GM18498 (cell line): Measurements from ENCODE around the gene TMTC3.
"Not testable (repeated sequence)": the region's sequence is repeated elsewhere in the genome, so short reads cannot be mapped to it uniquely, and the experiment has no call there.

Experiments used
- ATAC-seq: cut with Tn5 transposase; IDR thresholded peaks from one replicate; pipeline ENCODE4 v1.9.1; 2021; ENCODE audit warnings: mild to moderate bottlenecking, moderate library complexity; ENCODE audit not compliant: unreplicated experiment

TMTC3 gene

DNA sequence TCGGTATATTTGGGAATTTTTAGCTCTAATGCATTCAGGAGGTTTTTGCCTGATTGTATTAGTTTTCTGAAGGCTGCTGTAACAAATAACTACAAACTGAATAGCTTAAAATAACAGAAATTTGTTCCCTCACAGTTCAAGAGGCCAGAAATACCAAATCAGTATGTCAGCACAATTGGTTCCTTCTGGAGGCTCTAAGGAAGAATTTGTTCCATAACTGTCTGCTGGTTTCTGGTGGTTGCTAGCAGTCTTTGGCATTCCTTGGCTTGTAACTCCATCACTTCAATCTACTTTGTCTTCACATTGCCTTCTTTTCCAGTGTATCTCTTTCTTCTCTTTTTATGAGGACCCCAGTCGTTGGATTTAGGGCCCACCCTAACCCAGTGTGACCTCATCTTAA, 21.3 kb downstream of the TMTC3 start:
- no peak for ATAC-seq

DNA sequence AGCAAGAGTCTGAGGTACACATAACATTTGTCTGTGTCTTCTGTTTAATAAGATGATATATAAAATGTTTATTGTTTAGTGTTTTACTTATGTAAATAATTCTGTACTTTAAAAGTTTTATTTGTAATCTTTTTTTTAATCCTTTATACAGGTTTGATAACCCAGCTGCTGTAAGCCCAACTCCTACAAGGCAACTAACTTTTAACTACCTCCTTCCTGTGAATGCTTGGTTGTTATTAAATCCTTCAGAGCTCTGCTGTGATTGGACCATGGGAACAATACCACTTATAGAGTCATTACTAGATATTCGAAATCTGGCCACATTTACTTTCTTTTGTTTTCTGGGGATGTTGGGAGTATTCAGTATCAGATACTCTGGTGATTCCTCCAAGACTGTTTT, 24.1 kb downstream of the TMTC3 start:
- ATAC-seq, result no peak

DNA sequence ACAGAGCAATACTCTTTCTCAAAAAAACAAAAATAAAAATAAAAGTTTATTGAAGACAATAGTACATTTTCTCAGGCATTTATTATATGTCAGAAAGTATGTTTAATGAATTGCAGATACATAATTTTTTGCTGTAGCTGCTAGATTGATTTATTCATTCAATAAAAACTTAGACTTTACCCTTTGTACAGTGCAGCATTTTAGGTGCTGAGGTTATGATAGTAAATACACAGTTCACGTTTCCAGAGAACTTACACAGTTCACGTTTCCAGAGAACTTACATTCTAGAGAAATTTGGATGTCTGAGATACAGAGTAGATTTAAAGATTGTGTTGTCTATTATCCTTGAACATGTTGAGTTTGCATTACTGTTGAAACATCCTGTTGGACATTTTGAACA, 25.3 kb downstream of the TMTC3 start:
- ATAC-seq, result no peak

DNA sequence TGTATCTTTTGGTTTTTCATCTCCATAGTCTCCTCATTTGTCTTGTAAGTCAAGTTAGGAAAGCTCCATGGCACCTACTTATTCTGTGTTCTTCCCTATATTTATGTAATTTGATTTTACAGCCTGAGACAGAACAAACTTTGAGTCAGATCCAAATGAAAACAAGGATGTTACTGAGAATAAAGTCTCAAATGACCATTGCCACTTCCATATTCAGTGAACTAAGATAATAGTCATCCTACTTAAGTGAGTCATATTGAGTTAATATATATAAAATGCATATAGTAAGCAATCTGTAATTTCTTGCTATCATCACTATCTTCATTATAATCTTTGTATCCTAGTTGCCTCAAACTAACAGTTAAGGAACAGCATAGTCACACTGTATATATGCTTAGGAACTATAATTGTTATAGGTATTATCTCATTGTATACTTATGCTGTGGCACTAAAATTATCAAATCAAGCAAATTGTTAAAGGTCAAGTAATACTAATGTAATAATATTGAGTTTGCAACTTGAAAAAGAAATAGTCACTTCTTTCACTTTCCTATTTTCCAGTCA, 30.8 kb downstream of the TMTC3 start:
- no peak for ATAC-seq

DNA sequence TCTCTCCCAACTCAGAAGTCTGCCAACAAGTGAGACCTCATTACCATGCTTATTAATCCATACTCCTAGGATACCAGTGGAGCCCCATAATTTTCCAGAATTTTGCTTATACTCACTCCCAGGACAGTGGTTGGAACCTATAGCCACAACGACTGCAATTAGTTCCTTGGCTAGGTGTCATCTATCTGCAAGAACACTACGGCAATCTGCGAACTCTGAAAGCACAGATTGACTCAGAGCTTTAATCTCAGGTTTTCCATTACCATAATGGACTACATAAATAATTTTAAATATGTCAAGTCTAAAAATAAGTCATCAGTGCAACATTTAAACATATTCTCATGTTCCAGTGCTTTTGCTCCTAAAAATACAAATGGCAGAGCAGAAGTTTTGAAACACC, 33.4 kb downstream of the TMTC3 start:
- no peak for ATAC-seq

DNA sequence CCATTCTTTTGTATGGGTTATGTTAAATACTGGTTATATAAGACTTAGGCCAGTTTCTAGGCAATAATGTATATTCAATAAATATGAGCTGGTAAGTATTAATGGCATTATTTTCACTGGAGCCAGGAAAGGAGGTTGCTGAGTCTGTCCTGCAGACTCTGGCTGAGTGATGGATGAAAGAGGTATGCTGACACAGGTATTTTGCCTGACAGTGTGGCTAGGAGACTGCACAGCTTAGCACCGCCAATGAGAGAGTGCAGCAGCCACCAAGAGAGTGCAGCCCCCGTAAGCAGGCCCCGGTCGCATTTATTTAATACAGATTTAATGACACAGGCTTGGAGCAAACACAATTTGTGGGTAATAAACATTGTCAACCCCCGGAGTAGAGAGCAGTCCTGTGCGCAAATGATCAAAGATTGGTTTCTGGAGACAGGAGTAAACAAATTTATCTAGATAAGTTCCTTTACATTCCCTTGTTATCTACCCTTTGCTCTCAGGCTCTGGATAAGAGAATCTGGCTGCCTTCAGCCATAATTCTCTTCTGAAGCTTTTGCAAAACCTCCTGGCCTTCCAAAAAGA, 37.4 kb downstream of the TMTC3 start:
- no peak for ATAC-seq

DNA sequence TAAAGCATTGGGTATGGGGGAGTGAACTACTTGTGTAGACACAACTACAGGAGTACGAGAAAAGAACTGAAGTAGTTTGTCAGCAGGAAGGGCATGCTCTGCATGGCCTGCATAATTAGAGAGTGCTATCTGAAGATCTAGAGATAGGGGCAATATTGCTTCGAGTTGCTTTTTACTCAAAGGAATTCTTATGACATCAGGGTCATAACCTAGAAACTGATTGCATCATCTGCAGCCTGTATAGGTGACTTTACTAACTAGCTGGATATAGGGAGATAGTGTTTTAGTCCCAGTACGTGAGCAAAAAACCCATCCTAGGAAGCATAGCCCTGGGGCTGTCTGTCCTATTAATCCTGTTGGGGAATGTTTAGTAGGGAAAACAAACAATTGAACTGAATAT, 39.8 kb downstream of the TMTC3 start:
- no peak for ATAC-seq

DNA sequence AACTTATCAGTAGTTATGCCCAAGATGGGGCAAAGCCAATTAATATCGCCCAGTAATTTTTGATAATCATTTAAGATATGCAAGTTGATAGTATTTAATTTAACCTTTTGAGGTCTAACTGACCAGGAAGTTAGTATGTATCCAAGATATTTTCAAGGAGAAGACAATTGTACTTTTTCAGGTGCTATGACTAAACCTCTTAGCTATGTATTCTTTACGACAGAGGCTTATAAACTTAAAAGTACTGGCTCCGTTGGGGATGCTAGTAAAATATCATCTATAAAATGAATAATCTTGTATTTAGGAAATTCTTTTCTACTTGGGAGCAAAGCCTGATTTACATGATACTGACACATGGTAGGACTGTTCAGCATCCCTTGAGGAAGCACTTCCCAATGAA, 40.3 kb downstream of the TMTC3 start:
- ATAC-seq, result no peak

DNA sequence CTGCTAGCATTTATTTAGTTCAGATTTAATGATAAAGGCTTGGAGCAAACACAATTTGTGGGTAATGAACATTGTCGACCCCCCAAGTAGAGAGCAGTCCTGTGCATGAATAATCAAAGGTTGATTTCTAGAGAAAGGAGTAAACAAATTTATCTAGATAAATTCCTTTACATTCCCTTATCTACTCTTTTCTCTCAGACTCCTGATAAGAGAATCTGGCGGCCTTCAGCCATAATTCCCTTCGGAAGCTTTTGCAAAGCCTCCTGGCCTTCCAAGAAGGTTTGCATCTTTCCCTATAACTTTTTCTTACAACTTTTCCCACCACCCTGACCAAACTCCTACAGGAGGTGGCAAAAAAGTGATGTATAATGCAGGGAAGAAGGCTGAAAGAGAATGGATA, 42.1 kb downstream of the TMTC3 start:
- no peak for ATAC-seq

DNA sequence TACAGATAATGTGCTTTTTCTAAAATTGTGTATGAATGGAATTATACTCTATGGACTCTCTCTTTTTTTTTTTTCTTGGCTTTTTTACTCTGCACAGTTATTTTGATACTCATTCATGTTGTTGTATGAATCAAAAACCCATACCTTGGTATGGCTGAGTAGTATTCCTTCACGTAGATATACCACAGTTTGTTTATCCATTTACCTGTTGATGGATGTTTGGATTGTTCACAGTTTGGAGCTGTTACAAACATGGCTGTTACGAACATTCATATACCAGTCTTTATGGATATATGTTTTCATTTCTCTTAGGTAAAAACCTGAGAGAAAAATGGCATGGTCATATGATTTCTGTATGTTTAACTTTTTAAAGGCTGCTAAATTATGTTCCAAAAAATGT, 43.2 kb downstream of the TMTC3 start:
- no peak for ATAC-seq

DNA sequence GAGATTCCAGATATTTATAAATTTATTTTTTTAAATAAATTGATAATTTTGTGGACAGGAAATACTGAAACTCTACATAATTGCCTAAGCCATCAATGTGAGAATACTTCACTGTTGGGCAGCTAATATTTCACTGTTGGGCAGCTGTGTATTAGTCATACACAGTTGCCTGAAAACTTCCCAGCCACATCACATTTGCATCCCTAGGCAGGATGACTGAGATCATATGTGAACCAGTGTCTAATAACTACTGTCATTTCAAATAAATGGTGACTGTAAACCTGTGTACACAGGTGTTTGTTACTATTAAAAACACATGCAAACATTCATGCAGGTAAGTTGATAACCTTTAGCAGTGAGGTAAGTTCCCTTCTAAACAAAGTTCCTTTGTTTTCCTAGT, 43.9 kb downstream of the TMTC3 start:
- ATAC-seq, result peak; percentile 79

DNA sequence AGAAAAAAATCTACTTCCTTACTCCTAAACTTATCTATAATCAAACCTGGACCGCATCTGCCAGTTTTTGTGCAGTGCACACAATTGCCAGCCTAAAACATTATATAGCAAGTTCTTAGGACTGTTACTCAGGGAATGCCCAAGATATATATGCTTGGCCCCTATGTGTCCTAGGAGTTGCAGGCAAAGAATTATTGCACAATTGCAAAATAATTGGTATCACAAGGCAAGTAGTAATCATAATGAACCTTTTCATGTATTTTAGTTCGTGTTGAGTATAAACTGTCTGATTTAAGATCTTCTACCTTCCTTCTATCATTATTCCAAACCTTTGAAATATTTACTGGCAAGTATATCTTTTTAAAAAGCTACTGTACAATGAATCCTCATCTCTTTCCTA, 45.5 kb downstream of the TMTC3 start:
- ATAC-seq, result no peak

DNA sequence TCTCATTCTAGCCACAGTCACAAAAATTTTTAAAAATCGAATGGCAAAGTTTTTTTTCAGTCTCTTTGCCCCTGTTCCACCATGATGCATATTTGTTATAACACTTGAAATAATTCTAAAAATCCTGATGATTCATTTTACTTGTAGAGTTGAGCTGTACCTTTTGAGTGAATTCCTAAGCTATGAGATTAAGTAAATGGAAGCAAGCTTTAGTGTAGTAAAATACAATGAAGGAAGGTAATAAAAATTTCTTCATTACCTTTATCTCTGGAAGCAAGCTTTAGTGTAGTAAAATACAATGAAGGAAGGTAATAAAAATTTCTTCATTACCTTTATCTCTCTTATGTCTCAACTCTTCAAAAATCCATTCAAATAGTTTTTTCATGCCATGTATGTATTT, 46.1 kb downstream of the TMTC3 start:
- ATAC-seq, result no peak

DNA sequence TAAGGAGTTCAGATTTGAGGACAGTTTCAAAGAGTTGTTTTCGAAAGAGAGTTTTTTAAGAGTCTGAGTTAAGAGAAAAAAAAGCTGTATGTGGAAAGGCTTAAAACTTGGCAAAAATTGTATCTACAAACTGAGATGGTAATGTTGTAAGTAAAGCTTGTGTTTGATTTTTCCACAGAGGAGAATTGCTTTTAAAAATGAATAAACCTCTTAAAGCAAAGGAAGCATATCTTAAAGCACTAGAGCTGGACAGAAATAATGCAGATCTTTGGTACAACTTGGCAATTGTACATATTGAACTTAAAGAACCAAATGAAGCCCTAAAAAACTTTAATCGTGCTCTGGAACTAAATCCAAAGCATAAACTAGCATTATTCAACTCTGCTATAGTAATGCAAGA, 50.3 kb downstream of the TMTC3 start:
- ATAC-seq, result no peak

DNA sequence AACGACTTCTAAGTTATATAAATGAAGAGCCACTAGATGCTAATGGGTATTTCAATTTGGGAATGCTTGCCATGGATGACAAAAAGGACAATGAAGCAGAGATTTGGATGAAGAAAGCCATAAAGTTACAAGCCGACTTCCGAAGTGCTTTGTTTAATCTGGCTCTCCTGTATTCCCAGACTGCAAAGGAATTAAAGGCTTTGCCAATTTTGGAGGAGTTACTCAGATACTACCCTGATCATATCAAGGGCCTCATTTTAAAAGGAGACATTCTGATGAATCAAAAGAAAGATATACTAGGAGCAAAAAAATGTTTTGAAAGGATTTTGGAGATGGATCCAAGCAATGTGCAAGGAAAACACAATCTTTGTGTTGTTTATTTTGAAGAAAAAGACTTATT, 52.8 kb downstream of the TMTC3 start:
- no peak for ATAC-seq

DNA sequence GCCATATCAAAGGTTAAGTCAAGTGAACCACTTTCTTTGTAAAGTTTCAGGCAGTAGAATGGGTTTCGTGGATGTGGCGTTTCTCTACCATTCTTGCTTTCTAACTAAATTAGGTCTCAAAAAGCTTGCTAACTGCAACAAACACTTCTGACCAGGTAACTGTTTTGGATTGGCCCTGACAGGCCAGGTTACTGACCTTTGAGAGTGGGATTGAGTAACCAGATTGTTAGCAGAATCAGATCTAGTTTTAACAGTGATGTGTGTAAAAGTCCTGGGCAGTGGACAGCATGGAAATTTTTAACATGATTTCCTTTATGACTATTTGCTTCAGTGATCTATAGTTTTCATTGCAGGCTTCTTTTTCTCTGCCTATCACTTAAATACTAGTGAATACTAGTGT, 57.9 kb downstream of the TMTC3 start:
- ATAC-seq, result no peak

DNA sequence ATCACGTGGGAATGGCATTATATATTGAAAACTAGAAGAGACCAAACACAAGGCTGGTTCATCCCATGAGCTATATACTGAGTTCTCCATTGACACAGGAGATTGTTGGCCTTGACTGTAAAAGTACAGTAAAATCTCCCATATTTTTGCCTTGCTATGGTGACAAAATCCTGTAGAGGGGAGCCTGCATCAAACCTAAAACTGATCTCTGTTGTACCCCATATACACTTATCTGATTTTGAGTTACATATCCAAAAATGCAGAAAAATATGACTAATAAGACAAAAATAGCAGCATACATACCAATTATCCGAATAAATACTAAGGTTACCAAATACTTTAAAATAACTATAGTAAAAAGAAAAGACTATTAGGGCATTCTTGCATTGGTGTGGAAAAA, 60.4 kb downstream of the TMTC3 start:
- ATAC-seq, result no peak

DNA sequence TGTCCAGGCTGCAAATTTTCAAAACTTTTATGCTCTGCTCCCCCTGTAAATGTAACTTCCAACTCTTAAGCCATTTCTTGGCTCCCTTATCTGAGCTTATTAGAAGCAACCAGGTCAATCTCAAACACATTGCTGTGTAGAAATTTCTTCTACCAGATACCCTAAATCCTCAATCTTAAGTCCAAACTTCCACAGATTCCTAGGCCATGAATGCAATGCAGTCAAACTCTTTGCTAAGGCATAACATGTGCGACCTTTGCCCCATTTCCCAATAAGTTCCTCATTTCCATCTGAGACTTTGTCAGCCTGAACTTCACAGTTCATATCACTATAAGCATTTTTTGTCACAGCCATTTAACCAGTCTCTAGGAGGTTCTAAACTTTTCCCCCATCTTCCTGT, 64.5 kb downstream of the TMTC3 start:
- no peak for ATAC-seq

DNA sequence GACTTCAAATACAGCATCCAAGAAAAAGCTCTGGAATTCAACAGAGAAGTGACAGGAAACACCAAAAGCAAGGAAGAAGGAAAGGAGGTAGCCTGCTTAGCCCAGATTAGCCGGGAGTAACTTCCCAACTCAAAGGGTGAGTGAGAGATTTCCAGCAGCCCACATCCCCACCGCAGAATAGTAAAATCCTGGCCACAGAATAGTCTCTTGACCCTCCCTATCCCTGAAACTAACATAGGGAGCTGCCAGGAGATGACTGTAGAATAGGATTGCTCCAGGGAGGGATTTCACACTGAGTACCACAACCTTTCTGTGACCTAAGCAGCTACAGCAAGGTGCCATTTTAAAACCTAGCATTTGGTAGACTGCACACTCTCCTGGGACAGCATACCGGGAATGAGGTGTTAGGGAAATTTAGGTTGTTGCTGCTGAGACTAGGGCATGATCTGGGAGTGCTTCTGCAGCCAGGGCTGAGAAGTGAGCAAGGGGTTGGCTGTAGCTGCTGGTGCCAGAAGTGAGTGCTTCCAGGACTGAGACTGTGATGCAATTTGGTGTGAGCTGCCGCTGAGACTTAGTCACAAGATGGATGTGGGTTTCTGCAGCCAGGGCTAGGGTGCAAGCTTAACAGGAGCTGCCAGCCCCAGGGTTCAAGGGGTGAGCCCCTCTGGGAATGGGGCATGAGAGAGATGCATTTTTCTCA, 66.0 kb downstream of the TMTC3 start:
- no peak for ATAC-seq

DNA sequence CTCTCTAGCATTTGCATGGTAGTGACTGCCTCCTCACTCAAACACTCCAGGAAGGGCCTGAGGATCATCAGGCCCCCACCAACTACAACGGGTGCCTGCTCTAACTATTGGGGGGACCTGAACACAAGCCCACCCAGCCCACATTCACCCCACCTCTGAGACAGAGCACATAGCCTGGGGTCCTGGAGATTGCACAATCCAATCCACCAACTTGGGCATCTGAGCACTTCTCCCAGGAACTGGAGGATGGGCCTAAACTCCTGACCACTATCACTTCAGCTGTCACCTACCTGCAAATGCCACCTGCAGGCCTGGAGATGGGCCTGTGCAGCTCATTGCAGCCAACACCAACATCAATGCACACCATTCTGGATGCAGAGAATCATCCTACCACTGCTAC, 66.6 kb downstream of the TMTC3 start:
- no peak for ATAC-seq

DNA sequence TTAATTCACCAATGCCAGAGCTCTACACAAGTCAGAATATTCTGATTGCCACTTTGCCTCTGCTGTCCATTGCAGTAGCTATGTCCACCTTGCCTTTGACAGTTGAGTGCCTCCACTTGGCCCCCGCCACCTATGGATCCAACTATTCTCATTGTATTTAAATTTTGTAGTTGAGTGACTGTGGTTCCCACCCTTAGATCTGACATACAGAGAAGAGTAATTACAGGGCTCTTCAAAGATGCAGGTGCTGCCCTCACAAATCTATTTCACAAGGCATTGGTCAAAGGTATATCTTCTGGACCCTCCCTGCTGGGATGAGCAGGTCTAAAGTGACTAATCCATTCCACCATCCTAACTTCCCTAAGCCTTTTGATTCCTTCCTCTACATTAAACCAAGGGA, 68.2 kb downstream of the TMTC3 start:
- not testable (repeated sequence) for ATAC-seq

DNA sequence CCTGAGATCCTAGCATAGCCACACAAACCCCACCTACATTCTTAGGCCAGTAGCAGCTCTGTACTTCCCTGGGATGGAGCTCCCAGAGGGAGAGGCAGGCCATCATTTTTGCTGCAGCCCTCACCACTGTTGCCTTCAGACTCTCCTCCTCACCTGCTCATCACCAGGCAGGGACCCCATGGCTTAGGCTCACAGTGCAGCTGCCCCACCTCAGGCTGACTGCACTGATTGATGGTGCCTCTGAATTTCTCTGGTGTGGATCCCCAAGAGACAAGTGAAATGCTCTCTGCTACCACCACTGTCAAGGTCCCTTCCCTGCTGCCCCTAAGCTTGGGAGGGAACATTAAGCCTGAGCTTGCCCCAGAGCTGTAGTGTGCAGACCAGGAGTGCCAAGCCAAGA, 76.2 kb downstream of the TMTC3 start:
- ATAC-seq, result no peak

DNA sequence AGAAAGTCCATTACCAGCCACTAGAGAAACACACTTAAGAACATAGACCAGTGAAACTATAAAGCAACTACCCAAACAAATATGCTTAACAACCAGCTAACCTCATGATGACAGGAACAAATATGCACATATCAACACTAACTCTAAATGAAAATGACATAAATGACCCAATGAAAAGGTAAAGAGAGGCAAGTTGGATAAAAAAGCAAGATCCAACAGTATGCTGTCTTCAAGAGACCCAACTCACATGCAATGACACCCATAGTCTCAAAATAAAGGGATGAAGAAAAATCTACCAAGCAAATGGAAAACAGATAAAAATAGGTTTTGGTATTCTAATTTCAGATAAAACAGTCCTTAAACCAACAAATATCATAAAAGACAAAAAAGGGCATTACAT, 77.8 kb downstream of the TMTC3 start:
- no peak for ATAC-seq
